ENCODE data around the gene TMEM259. TPM values are rescaled to one million over a fixed set of nuclear protein-coding genes. Genes with fewer than 3 reads are reported as not detected.

The TMEM259 gene
- total and polyA plus RNA-seq, 2 of the 13 experiments (the other 11 are each of a cell fraction or from before 2014, with no cell fraction given) = 64.7 to 164 TPM

- TF ChIP-seq NFAT5 (CRISPR knock-in tag; IDR thresholded peaks at IDR 0.05) (0 out of 2 replicates have a peak, but pooled peaks have one; percentile 52), RBFOX2 (IDR thresholded peaks at IDR 0.05; ENCODE audit: low read depth, low read length) (0 out of 2 replicates have a peak, but pooled peaks have one; percentile 1), ZGPAT (CRISPR knock-in tag; IDR thresholded peaks at IDR 0.05) (0 out of 2 replicates have a peak, but pooled peaks have one; percentile 44), ARNT2 (CRISPR knock-in tag; IDR thresholded peaks at IDR 0.05; ENCODE audit: low read depth) (0 out of 2 replicates have a peak, but pooled peaks have one; percentile 6), ZNF557 (CRISPR knock-in tag; IDR thresholded peaks at IDR 0.05) (0 out of 2 replicates have a peak, but pooled peaks have one; percentile 29), SOX6 (IDR thresholded peaks at IDR 0.05) (no peak), SOX6 (CRISPR knock-in tag; IDR thresholded peaks at IDR 0.05) (0 out of 2 replicates have a peak, but pooled peaks have one; percentile 4), AKAP8 (CRISPR knock-in tag; IDR thresholded peaks at IDR 0.05) (0 out of 2 replicates have a peak, but pooled peaks have one; percentile 4), LCORL (IDR thresholded peaks at IDR 0.05) (no peak), LCORL (CRISPR knock-in tag; IDR thresholded peaks at IDR 0.05) (peak; percentile 22; the same call in 1 of the 2 replicates), ZSCAN20 (CRISPR knock-in tag; IDR thresholded peaks at IDR 0.05; ENCODE audit: borderline replicate concordance) (0 out of 2 replicates have a peak, but pooled peaks have one; percentile 21), MIXL1 (CRISPR knock-in tag; IDR thresholded peaks at IDR 0.05) (no peak), DMAP1 (CRISPR knock-in tag; IDR thresholded peaks at IDR 0.05) (no peak), UBTF (CRISPR knock-in tag; IDR thresholded peaks at IDR 0.05) (peak; percentile 23; the same call in 1 of the 2 replicates), RXRA (CRISPR knock-in tag; IDR thresholded peaks at IDR 0.05) (0 out of 2 replicates have a peak, but pooled peaks have one; percentile 9), ZNF292 (CRISPR knock-in tag; IDR thresholded peaks at IDR 0.05; ENCODE audit: borderline replicate concordance, low read depth) (no peak), ZNF770 (CRISPR knock-in tag; IDR thresholded peaks at IDR 0.05) (no peak), NFE2L1 (CRISPR knock-in tag; IDR thresholded peaks at IDR 0.05; ENCODE audit: borderline replicate concordance) (no peak)
These were observed 6.1 kb upstream of the TMEM259 start (continued) for GRCh38 chr19:1026783-1027649.

Measured in HepG2 (cell line).